BJ (cell line): ENCODE results near the gene MACO1. TPM values are rescaled to one million over a fixed set of nuclear protein-coding genes. Genes with fewer than 3 reads are reported as not detected.

Experiments used
- CTCF ChIA-PET: fragments of 350-600 bp; formaldehyde crosslinking; extraction: SDS; loops from one replicate; lab custom pipeline; 2021; ENCODE audit warnings: antibody characterized with exemption, inconsistent platforms; lab: Yijun Ruan, JAX
- POLR2A ChIA-PET: fragments of 300-600 bp; sonication (Branson Sonifier 250); formaldehyde crosslinking; extraction: SDS; loops from one replicate; lab custom pipeline; 2021; ENCODE audit warnings: antibody characterized with exemption; lab: Charles Lee
- DNase-seq: peaks from one replicate; pipeline ENCODE4 v3.0.0-alpha.2; 2011; ENCODE audit warnings: low read depth
- H3K27me3 ChIP-seq: 2 replicates; pipeline ENCODE4 v1.6.0; 2011; ENCODE audit warnings: low read length; ENCODE audit not compliant: control insufficient read depth, insufficient read depth
- H3K36me3 ChIP-seq: 2 replicates; pipeline ENCODE4 v1.5.1; 2011; ENCODE audit warnings: low read length; ENCODE audit not compliant: control insufficient read depth, insufficient read depth
- H3K4me3 ChIP-seq: 2 replicates; pipeline ENCODE4 v1.5.1; 2011; ENCODE audit warnings: low read depth, mild to moderate bottlenecking, control low read depth, low read length
- CTCF ChIP-seq: IDR thresholded peaks from 2 replicates; pipeline ENCODE4 v1.5.1; 2011; ENCODE audit warnings: low read depth, mild to moderate bottlenecking, control low read depth, inconsistent platforms, low read length, moderate library complexity; ENCODE audit not compliant: insufficient read depth
- polyA plus RNA-seq: library from polyadenylated mRNA; depleted of rRNA; stranded (reverse); fragments of >200 nt; gene quantifications from 2 replicates; pipeline ENCODE4 v1.2.3, GENCODE V29; 2011

MACO1 gene
- polyA plus RNA-seq, 1 experiment, result 9.5 TPM

GRCh38 chr1:25536124-25536523 is 105.4 kb downstream of the MACO1 start:
- ChIA-PET POLR2A (no interaction called here), CTCF (no interaction called here)
- no peak for DNase-seq
- Histone ChIP-seq H3K27me3 (peaks cover 8% of the 10 kb centered on the region), H3K36me3 (no peaks in the 10 kb centered on the region), H3K4me3 (no peak overlapping the region)
- no peak for TF ChIP-seq CTCF

- no peak for TF ChIP-seq CTCF
- POLR2A ChIA-PET, result no interaction called here
- CTCF ChIA-PET, result interaction anchor here (1.9 to 4.3 kb wide), 2 partner anchors 16 to 35 kb away, joined by 5 to 25 read pairs; no protein-coding TSS in a partner anchor
- no peak for DNase-seq
- Histone ChIP-seq H3K27me3 (peaks cover 6% of the 10 kb centered on the region), H3K36me3 (no peaks in the 10 kb centered on the region), H3K4me3 (no peak overlapping the region)
These were observed 106.6 kb downstream of the MACO1 start for GRCh38 chr1:25537153-25537831.

GRCh38 chr1:25538191-25538767 is 107.6 kb downstream of the MACO1 start:
- CTCF ChIA-PET, result interaction anchor here (0.6 to 4.3 kb wide), 4 partner anchors 17 to 162 kb away, joined by 3 to 25 read pairs (median 4); no protein-coding TSS in a partner anchor
- H3K27me3 ChIP-seq, result peaks cover 6% of the 10 kb centered on the region
- no peaks in the 10 kb centered on the region for H3K36me3 ChIP-seq
- no peak overlapping the region for H3K4me3 ChIP-seq
- DNase-seq, result no peak
- TF ChIP-seq CTCF, result no peak
- POLR2A ChIA-PET, result no interaction called here

GRCh38 chr1:25540750-25541342 is 110.1 kb downstream of the MACO1 start:
- ChIA-PET CTCF (interaction anchor here (1.4 to 4.3 kb wide), 2 partner anchors 9 to 20 kb away, joined by 4 to 25 read pairs; no protein-coding TSS in a partner anchor), POLR2A (no interaction called here)
- H3K4me3 ChIP-seq, result no peak overlapping the region
- no peaks in the 10 kb centered on the region for H3K36me3 ChIP-seq
- H3K27me3 ChIP-seq, result peaks cover 5% of the 10 kb centered on the region
- no peak for TF ChIP-seq CTCF
- no peak for DNase-seq

GRCh38 chr1:25541425-25541824 is 110.7 kb downstream of the MACO1 start:
- H3K4me3 ChIP-seq, result no peak overlapping the region
- H3K27me3 ChIP-seq, result peaks cover 3% of the 10 kb centered on the region; the same call in 1 of the 2 replicates
- POLR2A ChIA-PET, result no interaction called here
- no peaks in the 10 kb centered on the region for H3K36me3 ChIP-seq
- CTCF ChIA-PET, result interaction anchor here (1.4 kb wide), 1 partner anchor 10 kb away, joined by 4 read pairs; no protein-coding TSS in a partner anchor
- no peak for DNase-seq
- no peak for TF ChIP-seq CTCF
